CD4-positive, CD25-positive, alpha-beta regulatory T cell (primary cell): ENCODE measurements around the gene PUDP. TPM values are rescaled to one million over a fixed set of nuclear protein-coding genes. Genes with fewer than 3 reads are reported as not detected.
"Not testable (repeated sequence)": the region's sequence is repeated elsewhere in the genome, so short reads cannot be mapped to it uniquely, and the experiment has no call there.

Experiments
- ATAC-seq, 2 donors: fragments of 150-1000 bp; cut with Tn5 transposase; one replicate each; pipeline ENCODE4 v1.10.0; 2021; ENCODE audit warnings: low read depth in 2 of 2, moderate number of reproducible peaks in 2 of 2, moderate library complexity in 1 of 2
- DNase-seq, 3 donors: peaks; one replicate each; pipeline versions ENCODE4 v3.0.0 to v3.0.0-alpha.2; 2012 to 2022; ENCODE audit warnings: mixed read lengths in 1 of 3
- H3K27ac ChIP-seq: one replicate; pipeline ENCODE4 v1.7.0; 2013; ENCODE audit warnings: mild to moderate bottlenecking, low read length; ENCODE audit not compliant: insufficient read depth, poor library complexity, severe bottlenecking
- H3K27me3 ChIP-seq: one replicate; pipeline ENCODE4 v1.7.0; 2013; ENCODE audit warnings: low read length; ENCODE audit not compliant: control insufficient read depth, insufficient read depth
- H3K36me3 ChIP-seq: one replicate; pipeline ENCODE4 v1.7.0; 2013; ENCODE audit warnings: mild to moderate bottlenecking, low read length, moderate library complexity; ENCODE audit not compliant: control insufficient read depth, insufficient read depth
- H3K4me1 ChIP-seq: 2 replicates; pipeline ENCODE4 v1.7.0; 2013; ENCODE audit warnings: mild to moderate bottlenecking, low read length; ENCODE audit not compliant: insufficient read depth, control insufficient read depth, poor library complexity, severe bottlenecking
- H3K4me3 ChIP-seq: one replicate; pipeline ENCODE4 v1.7.0; 2013; ENCODE audit warnings: low read depth, mild to moderate bottlenecking, low read length, moderate library complexity
- H3K9me3 ChIP-seq, 2 experiments: 1 replicate in 1 of 2; 2 replicates in 1 of 2; pipeline ENCODE4 v1.7.0; 2013; ENCODE audit warnings: low read length in 2 of 2, mild to moderate bottlenecking in 1 of 2, moderate library complexity in 1 of 2; ENCODE audit not compliant: control insufficient read depth in 2 of 2
- H3K27ac Mint-ChIP-seq, 3 donors: one replicate each; pipeline ENCODE4 v1.8.0; 2020 to 2022; ENCODE audit warnings: mild to moderate bottlenecking in 3 of 3, mixed read lengths in 3 of 3, moderate library complexity in 2 of 3
- H3K27me3 Mint-ChIP-seq: one replicate; pipeline ENCODE4 v1.8.0; 2022; ENCODE audit warnings: mild to moderate bottlenecking, mixed read lengths
- H3K36me3 Mint-ChIP-seq: one replicate; pipeline ENCODE4 v1.8.0; 2020; ENCODE audit warnings: mixed read lengths
- H3K4me1 Mint-ChIP-seq, 4 donors: one replicate each; pipeline ENCODE4 v1.8.0; 2020 to 2022; ENCODE audit warnings: mixed read lengths in 4 of 4, mild to moderate bottlenecking in 1 of 4
- H3K4me3 Mint-ChIP-seq, 4 donors: one replicate each; pipeline ENCODE4 v1.8.0; 2020 to 2022; ENCODE audit warnings: mild to moderate bottlenecking in 4 of 4, mixed read lengths in 4 of 4, moderate library complexity in 3 of 4
- H3K9me3 Mint-ChIP-seq, 7 donors: one replicate each; pipeline ENCODE4 v1.8.0; 2020 to 2022; ENCODE audit warnings: mixed read lengths in 7 of 7, mild to moderate bottlenecking in 3 of 7, moderate library complexity in 2 of 7
- polyA plus RNA-seq, 4 donors: library from polyadenylated mRNA; unstranded; fragments of 300-500 nt; fragmentation: Illumina TruSeq; gene quantifications; one replicate each; pipeline ENCODE4 v1.2.3, GENCODE V29; 2021
- total RNA-seq: library from RNA; stranded (reverse); gene quantifications from one replicate; pipeline ENCODE4 v1.2.3, GENCODE V29; 2022

The PUDP gene
- total and polyA plus RNA-seq, 5 donors from 2014 or later, result 14.9 to 26.4 (median 21.4) TPM

DNA sequence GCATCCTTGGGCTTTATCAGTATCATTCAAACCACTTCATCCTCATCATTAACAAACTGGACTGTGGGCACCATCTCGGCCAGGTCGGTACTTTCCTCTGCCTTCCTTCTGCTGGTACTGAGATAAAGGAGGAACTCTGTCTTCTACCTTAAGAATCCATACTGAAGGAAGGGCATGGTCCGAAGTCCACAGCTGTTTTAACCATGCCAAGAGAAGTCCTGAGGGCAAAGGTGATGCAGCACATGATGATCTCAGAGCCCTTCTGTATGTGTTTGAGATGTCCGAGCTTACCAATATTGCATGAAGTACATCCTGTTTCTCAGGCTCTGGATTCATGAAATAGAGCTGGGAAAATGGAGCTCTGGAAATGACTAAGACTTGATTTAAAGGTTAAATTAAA is 126.0 kb downstream of the PUDP start:
- Mint-ChIP-seq H3K36me3 (no peaks in the 10 kb centered on the region), H3K27ac (no peak overlapping the region), H3K4me3 (no peak overlapping the region), H3K4me1 (no peaks in the 10 kb centered on the region), H3K27me3 (no peaks in the 10 kb centered on the region), H3K9me3 (peaks cover 0 to 5% (median 0%) of the 10 kb centered on the region in 7 donors)
- H3K9me3 ChIP-seq, result no peaks in the 10 kb centered on the region
- H3K27ac ChIP-seq, result no peak overlapping the region
- H3K4me3 ChIP-seq, result no peak overlapping the region
- DNase-seq, result no peak
- ATAC-seq, result no peak
- no peaks in the 10 kb centered on the region for H3K36me3 ChIP-seq
- no peaks in the 10 kb centered on the region for H3K4me1 ChIP-seq
- H3K27me3 ChIP-seq, result no peaks in the 10 kb centered on the region

DNA sequence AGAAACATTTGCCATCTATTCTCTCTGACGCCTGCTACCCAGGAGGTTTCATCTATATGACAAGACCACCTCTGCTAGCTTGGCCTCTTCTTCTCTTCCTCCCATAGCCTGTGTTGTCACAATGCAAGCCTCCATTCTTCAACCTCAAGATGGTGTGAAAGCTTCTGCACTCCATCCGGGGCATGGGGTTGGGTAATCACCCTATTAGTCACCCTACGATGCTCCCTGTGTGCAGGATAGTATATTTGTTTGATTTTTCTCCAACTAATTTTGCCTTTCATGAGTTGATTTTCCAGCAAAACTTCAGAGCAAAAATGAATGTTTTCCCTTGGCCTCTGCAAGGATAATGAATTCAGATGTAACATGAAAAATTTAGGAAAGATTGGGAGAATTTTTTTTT is 128.4 kb downstream of the PUDP start:
- no peaks in the 10 kb centered on the region for H3K4me1 Mint-ChIP-seq
- peaks cover 0 to 5% (median 0%) of the 10 kb centered on the region in 7 donors for H3K9me3 Mint-ChIP-seq
- ATAC-seq (no peak), DNase-seq (no peak)
- H3K27ac Mint-ChIP-seq, result no peak overlapping the region
- Histone ChIP-seq H3K36me3 (no peaks in the 10 kb centered on the region), H3K27me3 (no peaks in the 10 kb centered on the region), H3K27ac (no peak overlapping the region), H3K4me3 (no peak overlapping the region), H3K9me3 (no peaks in the 10 kb centered on the region), H3K4me1 (no peaks in the 10 kb centered on the region)
- H3K27me3 Mint-ChIP-seq, result no peaks in the 10 kb centered on the region
- no peaks in the 10 kb centered on the region for H3K36me3 Mint-ChIP-seq
- H3K4me3 Mint-ChIP-seq, result no peak overlapping the region

- H3K27me3 Mint-ChIP-seq, H3K9me3 ChIP-seq, H3K36me3 ChIP-seq, H3K36me3 Mint-ChIP-seq, H3K4me3 Mint-ChIP-seq, H3K9me3 Mint-ChIP-seq, ATAC-seq, H3K4me1 ChIP-seq, DNase-seq, H3K27me3 ChIP-seq, H3K27ac ChIP-seq, H3K4me1 Mint-ChIP-seq, H3K4me3 ChIP-seq, H3K27ac Mint-ChIP-seq: not testable (repeated sequence)
These were observed 135.6 kb downstream of the PUDP start for GRCh38 chrX:7012262-7012834.

DNA sequence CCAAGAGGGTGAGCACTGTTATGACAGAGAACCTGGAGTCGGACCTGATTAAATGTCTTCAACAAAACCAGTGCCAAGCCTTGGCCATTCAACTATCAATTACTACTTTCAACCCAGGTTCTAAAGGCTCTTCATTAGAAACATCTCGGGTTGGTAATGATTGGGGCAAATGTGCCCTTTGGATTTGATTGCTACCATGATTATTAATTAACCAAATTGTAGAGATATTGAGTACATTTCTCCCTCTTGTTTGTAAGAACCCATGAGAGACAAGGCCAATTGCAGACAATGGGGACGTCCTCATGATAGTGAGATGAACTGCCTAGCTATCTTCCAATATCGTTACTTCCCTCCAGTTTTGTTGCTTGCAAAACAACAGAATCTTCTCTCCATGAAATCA is 137.1 kb downstream of the PUDP start:
- H3K9me3 Mint-ChIP-seq, H3K27me3 Mint-ChIP-seq, H3K4me3 ChIP-seq, H3K4me3 Mint-ChIP-seq, H3K27me3 ChIP-seq, H3K4me1 Mint-ChIP-seq, H3K9me3 ChIP-seq, DNase-seq, H3K36me3 ChIP-seq, H3K36me3 Mint-ChIP-seq, ATAC-seq, H3K27ac Mint-ChIP-seq, H3K4me1 ChIP-seq, H3K27ac ChIP-seq: not testable (repeated sequence)

DNA sequence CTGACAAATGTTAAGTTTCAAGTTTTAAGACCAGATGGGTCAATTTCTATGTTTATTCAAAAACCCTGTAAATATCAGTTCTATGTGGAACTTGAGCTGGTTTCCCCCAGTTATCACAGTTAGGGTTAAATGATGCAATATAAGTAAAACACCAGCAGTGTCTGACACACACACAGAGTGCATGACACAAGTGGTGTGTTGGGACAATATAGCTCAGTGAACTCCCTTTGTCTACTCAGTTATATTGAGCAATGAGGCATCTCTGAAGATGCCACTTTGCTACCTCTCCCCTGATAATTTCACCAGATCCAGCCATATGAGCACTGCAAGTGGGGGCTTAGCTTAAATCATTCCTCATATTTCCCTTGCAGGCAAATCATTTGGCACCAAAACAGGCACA is 140.6 kb downstream of the PUDP start:
- not testable (repeated sequence) for H3K4me3 ChIP-seq, ATAC-seq, H3K36me3 Mint-ChIP-seq, H3K9me3 Mint-ChIP-seq, DNase-seq, H3K4me1 ChIP-seq, H3K36me3 ChIP-seq, H3K27me3 Mint-ChIP-seq, H3K4me1 Mint-ChIP-seq, H3K27me3 ChIP-seq, H3K4me3 Mint-ChIP-seq, H3K9me3 ChIP-seq, H3K27ac ChIP-seq, H3K27ac Mint-ChIP-seq

Other genes with a start within 250 kb of the PUDP start
- 1.6 TPM for gene STS, start 441 bp downstream of the PUDP start, total RNA-seq
- 1 to 10 TPM in 3 of 4 donors, under 1 TPM in 1; 0.54 to 1.3 (median 1.2) TPM for gene STS, start 441 bp downstream of the PUDP start, polyA plus RNA-seq